HepG2 (cell line): Measurements from ENCODE around the gene TIMM13. TPM values are rescaled to one million over a fixed set of nuclear protein-coding genes. Genes with fewer than 3 reads are reported as not detected.

Experiments
- ARNTL ChIP-seq: sonication (generic); formaldehyde crosslinking; IDR thresholded peaks from 2 replicates; pipeline ENCODE4 v1.4.0; 2020; ENCODE audit warnings: mild to moderate bottlenecking, missing genetic modification reagents
- ATF7-NPFF ChIP-seq: sonication (generic); formaldehyde crosslinking; IDR thresholded peaks from 2 replicates; pipeline ENCODE4 v1.8.1; 2023; ENCODE audit warnings: mild to moderate bottlenecking, low read depth, missing genetic modification reagents, moderate library complexity
- DZIP1 ChIP-seq: sonication (generic); formaldehyde crosslinking; IDR thresholded peaks from 2 replicates; pipeline ENCODE4 v1.5.0; 2020; ENCODE audit warnings: mild to moderate bottlenecking, missing genetic modification reagents
- FOSL2 ChIP-seq: sonication (generic); formaldehyde crosslinking; IDR thresholded peaks from 2 replicates; pipeline ENCODE4 v1.4.0; 2020; ENCODE audit warnings: missing genetic modification reagents
- FOXM1 ChIP-seq: sonication (generic); formaldehyde crosslinking; IDR thresholded peaks from 2 replicates; pipeline ENCODE4 v1.5.0; 2020; ENCODE audit warnings: missing genetic modification reagents
- FOXP4 ChIP-seq: sonication (generic); formaldehyde crosslinking; IDR thresholded peaks from 2 replicates; pipeline ENCODE4 v1.4.0; 2020; ENCODE audit warnings: missing genetic modification reagents
- KDM1A ChIP-seq: IDR thresholded peaks from 2 replicates; pipeline ENCODE4 v1.6.1; 2016; ENCODE audit warnings: missing compliant biosample characterization
- KDM3A ChIP-seq: IDR thresholded peaks from 2 replicates; pipeline ENCODE4 v1.6.1; 2018; ENCODE audit warnings: low read depth, missing compliant biosample characterization
- KLF16 ChIP-seq, 2 experiments: sonication (generic) in 1 of 2; formaldehyde crosslinking in 1 of 2; IDR thresholded peaks; 2 replicates each; pipeline versions ENCODE4 v1.6.1 to v1.8.0; 2016 to 2023; ENCODE audit warnings: missing genetic modification reagents in 2 of 2, missing compliant biosample characterization in 1 of 2
- NFKB2 ChIP-seq: sonication (generic); formaldehyde crosslinking; IDR thresholded peaks from 2 replicates; pipeline ENCODE4 v1.4.0; 2020; ENCODE audit warnings: missing genetic modification reagents, borderline replicate concordance
- POGZ ChIP-seq: sonication (generic); formaldehyde crosslinking; IDR thresholded peaks from 2 replicates; pipeline ENCODE4 v1.4.0; 2020; ENCODE audit warnings: mild to moderate bottlenecking, missing genetic modification reagents
- PTBP1 ChIP-seq: fragments of 200-400 bp; formaldehyde crosslinking; IDR thresholded peaks from 2 replicates; pipeline ENCODE4 v1.6.1; 2018; ENCODE audit warnings: low read length, low read depth; ENCODE audit not compliant: poor library complexity, severe bottlenecking
- RXRA ChIP-seq: sonication (generic); formaldehyde crosslinking; IDR thresholded peaks from 2 replicates; pipeline ENCODE4 v1.5.1; 2020; ENCODE audit warnings: missing genetic modification reagents
- SALL1 ChIP-seq: sonication (generic); formaldehyde crosslinking; IDR thresholded peaks from 2 replicates; pipeline ENCODE4 v1.8.0; 2022; ENCODE audit warnings: mild to moderate bottlenecking, missing genetic modification reagents
- SMARCC2 ChIP-seq: fragments of 450-650 bp; IDR thresholded peaks from 2 replicates; pipeline ENCODE4 v1.6.1; 2017; ENCODE audit warnings: antibody characterized with exemption, mild to moderate bottlenecking
- SRSF1 ChIP-seq: fragments of 200-400 bp; formaldehyde crosslinking; optimal IDR thresholded peaks from 2 replicates; pipeline ENCODE3; 2017; ENCODE audit warnings: mild to moderate bottlenecking, low read depth, low read length, moderate library complexity
- STAG1 ChIP-seq: sonication (generic); formaldehyde crosslinking; IDR thresholded peaks from 2 replicates; pipeline ENCODE4 v1.4.0; 2020; ENCODE audit warnings: missing genetic modification reagents
- ZNF34 ChIP-seq: sonication (generic); formaldehyde crosslinking; IDR thresholded peaks from 2 replicates; pipeline ENCODE4 v1.4.0; 2020; ENCODE audit warnings: mild to moderate bottlenecking, missing genetic modification reagents, borderline replicate concordance
- ZNF557 ChIP-seq: sonication (generic); formaldehyde crosslinking; IDR thresholded peaks from 2 replicates; pipeline ENCODE4 v1.4.0; 2020; ENCODE audit warnings: missing genetic modification reagents
- ZNF563 ChIP-seq: sonication (generic); formaldehyde crosslinking; IDR thresholded peaks from 2 replicates; pipeline ENCODE4 v1.8.0; 2022; ENCODE audit warnings: mild to moderate bottlenecking, moderate library complexity, missing genetic modification reagents
- ZNF766 ChIP-seq: sonication (generic); formaldehyde crosslinking; IDR thresholded peaks from 2 replicates; pipeline ENCODE4 v1.5.0; 2020; ENCODE audit warnings: missing genetic modification reagents, borderline replicate concordance
- ZNF772 ChIP-seq: sonication (generic); formaldehyde crosslinking; IDR thresholded peaks from 2 replicates; pipeline ENCODE4 v1.5.0; 2020; ENCODE audit warnings: mild to moderate bottlenecking, missing genetic modification reagents
- ZNF792 ChIP-seq: IDR thresholded peaks from 2 replicates; pipeline ENCODE4 v1.6.1; 2016
- ZNF841 ChIP-seq: sonication (generic); formaldehyde crosslinking; IDR thresholded peaks from 2 replicates; pipeline ENCODE4 v1.8.1; 2023; ENCODE audit warnings: missing genetic modification reagents, borderline replicate concordance
- ZSCAN20 ChIP-seq: sonication (generic); formaldehyde crosslinking; IDR thresholded peaks from 2 replicates; pipeline ENCODE4 v1.4.0; 2020; ENCODE audit warnings: missing genetic modification reagents, mild to moderate bottlenecking, borderline replicate concordance
- ZSCAN30 ChIP-seq: sonication (generic); formaldehyde crosslinking; IDR thresholded peaks from 2 replicates; pipeline ENCODE4 v1.5.0; 2020; ENCODE audit warnings: mild to moderate bottlenecking, missing genetic modification reagents
- polyA plus RNA-seq, 8 experiments: library from polyadenylated mRNA; depleted of rRNA in 3 of 8; stranded (reverse) in 7 of 8; unstranded in 1 of 8; fragments of >200 nt; fragmentation: Illumina TruSeq in 4 of 8; extraction: Trizol in 4 of 8; gene quantifications; 2 replicates each; pipeline versions ENCODE4 v1.2.1 to v1.2.3, GENCODE V29; 2011 to 2016; ENCODE audit warnings: low read depth in 4 of 8, missing spikeins in 1 of 8, mixed read lengths in 1 of 8; ENCODE audit not compliant: insufficient read depth in 1 of 8
- total RNA-seq, 5 experiments: library from RNA; depleted of rRNA; stranded (reverse); fragments of >200 nt; fragmentation: Illumina TruSeq; extraction: Trizol; gene quantifications; 2 replicates each; pipeline ENCODE4 v1.2.3, GENCODE V29; 2016; ENCODE audit warnings: low read depth in 1 of 5

TIMM13 gene
- total and polyA plus RNA-seq, 2 of the 13 experiments (the other 11 are each of a cell fraction or from before 2014, with no cell fraction given): 48.4 to 108 TPM

GRCh38 chr19:2462635-2463421, 35.4 kb upstream of the TIMM13 start (continued):
- TF ChIP-seq DZIP1: no peak
- peak in 1 of 2 experiments; percentile 94; a peak in 2 of 4 replicates for TF ChIP-seq KLF16 (CRISPR knock-in tag; IDR thresholded peaks at IDR 0.05)
- peak; percentile 52; the same call in 1 of the 2 replicates for TF ChIP-seq FOXP4 (CRISPR knock-in tag)
- no peak for TF ChIP-seq KDM1A (CRISPR knock-in tag)
- TF ChIP-seq ZNF34: 0 out of 2 replicates have a peak, but pooled peaks have one; percentile 71
- peak; percentile 57; the same call in 1 of the 2 replicates for TF ChIP-seq ZNF766
- peak; percentile 93 for TF ChIP-seq ATF7-NPFF (CRISPR knock-in tag)
- TF ChIP-seq ZNF772 (CRISPR knock-in tag): peak; percentile 96
- no peak for TF ChIP-seq STAG1
- peak; percentile 46; the same call in 1 of the 2 replicates for TF ChIP-seq ZNF563 (CRISPR knock-in tag)
- TF ChIP-seq ZSCAN20: peak; percentile 82
- TF ChIP-seq ARNTL: peak; percentile 45; the same call in 1 of the 2 replicates
- TF ChIP-seq ZSCAN30 (CRISPR knock-in tag): peak; percentile 92
- TF ChIP-seq ZNF841 (CRISPR knock-in tag): 0 out of 2 replicates have a peak, but pooled peaks have one; percentile 45
- 0 out of 2 replicates have a peak, but pooled peaks have one; percentile 25 for TF ChIP-seq SMARCC2
- peak; percentile 94; the same call in 1 of the 2 replicates for TF ChIP-seq KDM3A (CRISPR knock-in tag)
- peak; percentile 79 for TF ChIP-seq SRSF1
- 0 out of 2 replicates have a peak, but pooled peaks have one; percentile 36 for TF ChIP-seq ZNF792 (CRISPR knock-in tag)
- TF ChIP-seq NFKB2 (CRISPR knock-in tag): peak; percentile 74; the same call in 1 of the 2 replicates
- peak; percentile 84 for TF ChIP-seq SALL1 (CRISPR knock-in tag)
- TF ChIP-seq RXRA (CRISPR knock-in tag): peak; percentile 89
- TF ChIP-seq FOSL2 (CRISPR knock-in tag): peak; percentile 33; the same call in 1 of the 2 replicates
- TF ChIP-seq PTBP1: peak; percentile 99
- TF ChIP-seq ZNF557: no peak
- peak; percentile 94 for TF ChIP-seq FOXM1 (CRISPR knock-in tag)
- peak; percentile 87 for TF ChIP-seq POGZ (CRISPR knock-in tag)
